ENCODE results near the gene HERC2.
"Not testable (repeated sequence)": the region's sequence is repeated elsewhere in the genome, so short reads cannot be mapped to it uniquely, and the experiment has no call there.

DNA sequence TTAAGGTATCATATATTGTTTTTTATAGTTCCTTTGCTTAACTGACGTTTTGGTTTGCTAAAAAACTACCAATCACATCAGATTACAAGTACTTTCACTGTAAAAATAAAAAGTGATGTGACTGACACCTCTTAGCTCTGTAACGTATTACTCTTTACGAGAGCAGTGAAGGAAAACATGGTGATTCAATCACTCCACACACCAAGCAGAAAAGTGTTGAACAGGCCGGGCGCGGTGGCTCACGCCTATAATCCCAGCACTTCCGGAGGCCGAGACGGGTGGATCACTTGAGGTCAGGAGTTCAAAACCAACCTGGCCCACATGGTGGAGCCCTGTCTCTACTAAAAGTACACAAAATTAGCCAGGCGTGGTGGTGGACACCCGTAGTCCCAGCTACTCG lies 3.9 kb downstream of the HERC2 start:
- not testable (repeated sequence) for TF ChIP-seq CTCF (conservative IDR thresholded peaks at IDR 0.05; ENCODE audit: low read depth, low read length); POLR2A (IDR thresholded peaks at IDR 0.05; ENCODE audit: low read depth, low read length); USF2 (IDR thresholded peaks at IDR 0.05; ENCODE audit: low read depth, low read length); MAFK (IDR thresholded peaks at IDR 0.05; ENCODE audit: low read depth, low read length); SMC3 (IDR thresholded peaks at IDR 0.05; ENCODE audit: low read depth, low read length); MAZ (IDR thresholded peaks at IDR 0.05; ENCODE audit: borderline replicate concordance, low read depth, low read length); RCOR1 (IDR thresholded peaks at IDR 0.05; ENCODE audit: insufficient replicate concordance, low read length); BHLHE40 (IDR thresholded peaks at IDR 0.05; ENCODE audit: low read depth, low read length); CEBPB (IDR thresholded peaks at IDR 0.05; ENCODE audit: low read depth, low read length); RAD21 (IDR thresholded peaks at IDR 0.05; ENCODE audit: low read length); RFX5 (IDR thresholded peaks at IDR 0.05; ENCODE audit: low read depth, low read length); MXI1 (IDR thresholded peaks at IDR 0.05; ENCODE audit: borderline replicate concordance, low read depth, low read length); FOS (IDR thresholded peaks at IDR 0.05; ENCODE audit: low read depth, low read length)
